Hepatocyte (in vitro differentiated cells): Measurements from ENCODE around the gene PTCRA.

Experiments
- EZH2 ChIP-seq: fragments of 200-600 bp; sonication (generic); IDR thresholded peaks from 2 replicates; pipeline ENCODE4 v1.6.1; 2016; ENCODE audit warnings: antibody characterized with exemption, mild to moderate bottlenecking, borderline replicate concordance
- EZH2phosphoT487 ChIP-seq: fragments of 200-600 bp; sonication (generic); IDR thresholded peaks from one replicate; pipeline ENCODE4 v1.6.1; 2018; ENCODE audit warnings: antibody characterized with exemption, mild to moderate bottlenecking, low read depth, moderate library complexity; ENCODE audit not compliant: unreplicated experiment, severe bottlenecking
- TF ChIP-seq, protein P1 (sequence below): fragments of 200-600 bp; sonication (generic); IDR thresholded peaks from 2 replicates; pipeline ENCODE4 v1.5.1; 2016; ENCODE audit warnings: antibody characterized with exemption, mild to moderate bottlenecking; ENCODE audit not compliant: poor library complexity

DNA sequence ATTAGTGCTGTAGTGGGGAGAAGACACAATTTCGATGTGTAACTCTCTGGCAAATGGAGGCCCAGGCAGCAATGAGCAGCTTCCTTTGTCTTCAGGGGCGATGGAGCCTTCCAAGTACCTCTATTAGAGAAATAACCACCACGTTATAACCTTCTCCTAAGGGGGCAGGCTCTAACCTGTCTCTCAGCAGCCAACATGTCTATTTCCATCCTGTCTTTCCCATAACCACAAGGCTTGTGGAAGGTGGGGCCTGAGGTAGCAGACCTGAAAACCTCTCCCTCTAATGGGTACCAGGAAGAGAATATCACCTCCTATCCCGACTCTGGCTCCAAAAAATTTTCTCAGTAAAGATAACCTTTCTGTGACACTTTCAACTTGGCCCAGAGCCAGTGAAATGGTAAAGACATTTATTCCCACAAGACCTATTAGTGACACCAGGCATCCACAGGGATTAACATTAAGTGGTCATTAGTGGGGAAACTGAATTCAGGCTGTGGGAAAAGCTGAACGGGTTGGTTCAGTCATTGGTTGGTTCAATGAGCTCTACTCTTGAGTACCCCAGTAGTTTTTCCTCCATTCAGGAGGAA lies 59.2 kb downstream of the PTCRA start:
- TF ChIP-seq, protein P1, sequence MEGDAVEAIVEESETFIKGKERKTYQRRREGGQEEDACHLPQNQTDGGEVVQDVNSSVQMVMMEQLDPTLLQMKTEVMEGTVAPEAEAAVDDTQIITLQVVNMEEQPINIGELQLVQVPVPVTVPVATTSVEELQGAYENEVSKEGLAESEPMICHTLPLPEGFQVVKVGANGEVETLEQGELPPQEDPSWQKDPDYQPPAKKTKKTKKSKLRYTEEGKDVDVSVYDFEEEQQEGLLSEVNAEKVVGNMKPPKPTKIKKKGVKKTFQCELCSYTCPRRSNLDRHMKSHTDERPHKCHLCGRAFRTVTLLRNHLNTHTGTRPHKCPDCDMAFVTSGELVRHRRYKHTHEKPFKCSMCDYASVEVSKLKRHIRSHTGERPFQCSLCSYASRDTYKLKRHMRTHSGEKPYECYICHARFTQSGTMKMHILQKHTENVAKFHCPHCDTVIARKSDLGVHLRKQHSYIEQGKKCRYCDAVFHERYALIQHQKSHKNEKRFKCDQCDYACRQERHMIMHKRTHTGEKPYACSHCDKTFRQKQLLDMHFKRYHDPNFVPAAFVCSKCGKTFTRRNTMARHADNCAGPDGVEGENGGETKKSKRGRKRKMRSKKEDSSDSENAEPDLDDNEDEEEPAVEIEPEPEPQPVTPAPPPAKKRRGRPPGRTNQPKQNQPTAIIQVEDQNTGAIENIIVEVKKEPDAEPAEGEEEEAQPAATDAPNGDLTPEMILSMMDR: no peak
- TF ChIP-seq EZH2 (no peak), EZH2phosphoT487 (no peak)
